ENCODE results near the gene HEBP1.

- TF ChIP-seq CTCF (conservative IDR thresholded peaks at IDR 0.05; ENCODE audit: low read depth, low read length) (no peak), EZH2phosphoT487 (IDR thresholded peaks at IDR 0.05; ENCODE audit: borderline replicate concordance, low read length) (no peak), EZH2 (IDR thresholded peaks at IDR 0.05; ENCODE audit: low read length, unreplicated experiment) (no peak)
These were observed 45.7 kb downstream of the HEBP1 start for GRCh38 chr12:12954356-12954755.

Data from PC-3 (cell line).